ENCODE results near the gene ZBTB47. TPM values are rescaled to one million over a fixed set of nuclear protein-coding genes. Genes with fewer than 3 reads are reported as not detected.

The ZBTB47 gene
- total RNA-seq, 1 donor from 2014 or later, result 118 TPM

- intact Hi-C loops (cut with micrococcal nuclease), result no loop called here
- H3K4me1 ChIP-seq, result peaks cover 63% of the 10 kb centered on the region
- no peak for DNase-seq
- no peaks in the 10 kb centered on the region for H3K9me3 ChIP-seq (replicated peaks)
- peak overlapping the region; percentile 96 for H3K27ac ChIP-seq (replicated peaks)
- no peak overlapping the region for H3K4me3 ChIP-seq
- TF ChIP-seq, protein P1, sequence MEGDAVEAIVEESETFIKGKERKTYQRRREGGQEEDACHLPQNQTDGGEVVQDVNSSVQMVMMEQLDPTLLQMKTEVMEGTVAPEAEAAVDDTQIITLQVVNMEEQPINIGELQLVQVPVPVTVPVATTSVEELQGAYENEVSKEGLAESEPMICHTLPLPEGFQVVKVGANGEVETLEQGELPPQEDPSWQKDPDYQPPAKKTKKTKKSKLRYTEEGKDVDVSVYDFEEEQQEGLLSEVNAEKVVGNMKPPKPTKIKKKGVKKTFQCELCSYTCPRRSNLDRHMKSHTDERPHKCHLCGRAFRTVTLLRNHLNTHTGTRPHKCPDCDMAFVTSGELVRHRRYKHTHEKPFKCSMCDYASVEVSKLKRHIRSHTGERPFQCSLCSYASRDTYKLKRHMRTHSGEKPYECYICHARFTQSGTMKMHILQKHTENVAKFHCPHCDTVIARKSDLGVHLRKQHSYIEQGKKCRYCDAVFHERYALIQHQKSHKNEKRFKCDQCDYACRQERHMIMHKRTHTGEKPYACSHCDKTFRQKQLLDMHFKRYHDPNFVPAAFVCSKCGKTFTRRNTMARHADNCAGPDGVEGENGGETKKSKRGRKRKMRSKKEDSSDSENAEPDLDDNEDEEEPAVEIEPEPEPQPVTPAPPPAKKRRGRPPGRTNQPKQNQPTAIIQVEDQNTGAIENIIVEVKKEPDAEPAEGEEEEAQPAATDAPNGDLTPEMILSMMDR (IDR thresholded peaks at IDR 0.05; ENCODE audit: borderline replicate concordance), result no peak
- H3K27me3 ChIP-seq (ENCODE audit: low read depth), result no peaks in the 10 kb centered on the region
- H3K36me3 ChIP-seq, result peaks cover 15% of the 10 kb centered on the region
Measured at GRCh38 chr3:42662037-42662812, 8.7 kb downstream of the ZBTB47 start.

DNA sequence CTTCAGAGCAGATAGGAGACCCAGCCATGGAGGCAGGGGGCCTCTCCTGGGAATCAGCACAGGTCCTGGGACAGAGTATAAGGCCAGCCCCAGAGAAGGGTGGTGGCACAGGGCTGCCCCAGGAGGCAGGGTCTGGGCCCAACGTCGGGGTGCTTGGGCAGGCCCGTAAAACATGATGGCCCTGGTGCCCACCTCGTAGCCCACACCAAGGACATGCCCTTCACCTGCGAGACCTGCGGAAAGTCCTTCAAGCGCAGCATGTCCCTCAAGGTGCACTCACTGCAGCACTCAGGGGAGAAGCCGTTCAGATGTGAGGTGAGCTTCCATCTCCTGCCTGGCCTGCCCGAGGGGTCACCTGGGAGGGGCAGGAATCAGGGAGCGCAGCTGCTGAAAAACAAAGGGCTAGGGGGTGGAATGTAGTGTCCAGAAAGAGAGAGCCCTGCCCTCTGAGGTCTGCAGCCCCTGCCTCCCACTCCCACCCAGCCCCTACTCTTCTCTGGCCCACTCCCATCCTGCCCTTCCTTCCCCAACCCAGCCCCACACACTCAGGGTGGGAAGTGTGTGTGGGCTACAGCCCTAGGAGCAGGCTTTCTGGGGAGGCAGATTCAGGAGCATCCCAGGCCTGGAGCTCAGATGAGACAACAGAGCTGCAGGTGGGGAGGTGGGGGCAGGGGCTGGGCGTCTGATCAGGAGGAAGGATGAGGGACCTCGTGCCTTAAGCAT lies 9.5 kb downstream of the ZBTB47 start:
- DNase-seq, result no peak
- TF ChIP-seq, protein P1 (IDR thresholded peaks at IDR 0.05; ENCODE audit: borderline replicate concordance), result no peak

DNA sequence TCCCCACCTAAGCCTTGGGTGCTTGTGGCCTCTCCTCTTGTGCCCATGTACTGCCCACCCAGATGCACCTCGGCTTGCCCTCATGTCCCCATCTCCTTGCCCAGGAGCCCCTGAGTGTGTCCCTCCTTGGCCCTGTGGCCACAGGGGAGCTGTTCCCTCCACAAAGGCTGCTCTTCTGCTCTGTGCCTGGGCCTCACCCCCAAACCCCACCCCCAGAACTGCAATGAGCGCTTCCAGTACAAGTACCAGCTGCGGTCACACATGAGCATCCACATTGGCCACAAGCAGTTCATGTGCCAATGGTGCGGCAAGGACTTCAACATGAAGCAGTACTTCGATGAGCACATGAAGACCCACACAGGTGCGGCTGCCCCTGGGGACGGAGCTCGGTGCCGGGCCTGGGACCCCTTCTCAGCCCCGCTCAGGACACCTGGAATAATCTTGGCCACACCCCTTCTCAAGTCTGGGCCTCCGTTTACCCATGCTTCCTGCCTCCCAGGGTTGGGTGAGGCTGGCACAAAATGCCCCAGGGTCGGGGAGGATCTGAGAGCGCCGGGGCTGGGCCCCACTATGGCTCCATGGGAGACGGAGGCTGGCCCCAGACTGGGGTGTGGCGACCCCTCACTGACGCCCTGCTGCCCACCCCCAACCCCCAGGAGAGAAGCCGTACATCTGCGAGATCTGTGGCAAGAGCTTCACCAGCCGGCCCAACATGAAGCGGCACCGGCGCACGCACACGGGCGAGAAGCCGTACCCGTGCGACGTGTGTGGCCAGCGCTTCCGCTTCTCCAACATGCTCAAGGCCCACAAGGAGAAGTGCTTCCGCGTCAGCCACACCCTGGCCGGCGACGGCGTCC lies 10.3 kb downstream of the ZBTB47 start:
- peaks cover 7% of the 10 kb centered on the region for H3K36me3 ChIP-seq
- peaks cover 69% of the 10 kb centered on the region for H3K4me1 ChIP-seq
- H3K9me3 ChIP-seq (replicated peaks), result no peaks in the 10 kb centered on the region
- TF ChIP-seq, protein P1 (IDR thresholded peaks at IDR 0.05; ENCODE audit: borderline replicate concordance), result no peak
- no peak for DNase-seq
- no peaks in the 10 kb centered on the region for H3K27me3 ChIP-seq (ENCODE audit: low read depth)
- intact Hi-C loops (cut with micrococcal nuclease), result no loop called here
- H3K27ac ChIP-seq (replicated peaks), result no peak overlapping the region
- H3K4me3 ChIP-seq, result no peak overlapping the region

More for the DNA sequence above, 9.5 kb downstream of the ZBTB47 start:
- no peaks in the 10 kb centered on the region for H3K27me3 ChIP-seq (ENCODE audit: low read depth)
- no peak overlapping the region for H3K4me3 ChIP-seq
- H3K9me3 ChIP-seq (replicated peaks), result no peaks in the 10 kb centered on the region
- intact Hi-C loops (cut with micrococcal nuclease), result no loop called here
- peaks cover 68% of the 10 kb centered on the region for H3K4me1 ChIP-seq
- H3K36me3 ChIP-seq, result peaks cover 15% of the 10 kb centered on the region
- H3K27ac ChIP-seq (replicated peaks), result no peak overlapping the region

- no peak for DNase-seq
- H3K4me3 ChIP-seq, result no peak overlapping the region
- TF ChIP-seq, protein P1 (IDR thresholded peaks at IDR 0.05; ENCODE audit: borderline replicate concordance), result no peak
- H3K36me3 ChIP-seq, result peaks cover 4% of the 10 kb centered on the region
- H3K27me3 ChIP-seq (ENCODE audit: low read depth), result no peaks in the 10 kb centered on the region
- intact Hi-C loops (cut with micrococcal nuclease), result no loop called here
- H3K9me3 ChIP-seq (replicated peaks), result no peaks in the 10 kb centered on the region
- peaks cover 62% of the 10 kb centered on the region for H3K4me1 ChIP-seq
- no peak overlapping the region for H3K27ac ChIP-seq (replicated peaks)
Measured at GRCh38 chr3:42664438-42664803, 10.9 kb downstream of the ZBTB47 start.
